Right ventricle myocardium inferior (tissue), 1 donor: ENCODE data around the gene PKP4. TPM values are rescaled to one million over a fixed set of nuclear protein-coding genes. Genes with fewer than 3 reads are reported as not detected.

Experiments used
- ATAC-seq: fragments of 200-7000 bp; cut with Tn5 transposase; one replicate; pipeline ENCODE4 v1.9.1; 2020; ENCODE audit warnings: mild to moderate bottlenecking, moderate library complexity
- DNase-seq: peaks from one replicate; pipeline ENCODE4 v3.0.0; 2021; ENCODE audit errors: missing footprints
- intact Hi-C: fragments of 100-400 bp; cut with DNase I; formaldehyde crosslinking; loops from one replicate; pipeline ENCODE4 v1.11.0; 2022
- total RNA-seq: library from RNA; stranded (reverse); fragmentation: NEBNext Ultra II Directional; extraction: Animal tissue kit (Norgen Biotek cat#: 25700); gene quantifications from one replicate; pipeline ENCODE4 v1.2.1, GENCODE V29; 2021
- donor health status: DM: no; HTN: yes; CAD: no; lungs with severe emphysema.

PKP4 gene
- total RNA-seq, 1 donor from 2014 or later, result 47.9 TPM

GRCh38 chr2:158510887-158511286 lies 54.1 kb downstream of the PKP4 start:
- intact Hi-C loops, result no loop called here
- no peak for ATAC-seq
- DNase-seq, result no peak

GRCh38 chr2:158511706-158512105 lies 55.0 kb downstream of the PKP4 start:
- DNase-seq (no peak), ATAC-seq (no peak)
- intact Hi-C loops, result no loop called here

DNA sequence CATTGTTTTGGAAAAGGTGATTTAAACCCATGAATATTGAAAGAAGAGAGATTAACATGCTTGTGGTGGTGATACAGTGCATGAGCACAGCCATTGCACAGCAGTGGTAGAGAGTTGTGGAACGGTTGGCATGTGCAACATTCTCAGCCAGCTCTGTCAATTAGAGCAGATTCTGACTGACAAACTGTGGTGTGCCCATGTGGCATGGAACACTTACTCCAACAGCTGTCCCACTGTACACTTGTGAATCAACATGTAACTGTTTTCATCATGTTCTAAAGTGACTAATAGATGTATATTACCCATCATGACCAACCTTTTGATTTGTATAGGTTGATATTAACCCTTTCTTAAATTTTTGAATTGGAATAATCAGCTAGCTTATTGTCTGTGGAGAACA lies 55.6 kb downstream of the PKP4 start:
- no peak for DNase-seq
- intact Hi-C loops, result no loop called here
- ATAC-seq, result no peak

DNA sequence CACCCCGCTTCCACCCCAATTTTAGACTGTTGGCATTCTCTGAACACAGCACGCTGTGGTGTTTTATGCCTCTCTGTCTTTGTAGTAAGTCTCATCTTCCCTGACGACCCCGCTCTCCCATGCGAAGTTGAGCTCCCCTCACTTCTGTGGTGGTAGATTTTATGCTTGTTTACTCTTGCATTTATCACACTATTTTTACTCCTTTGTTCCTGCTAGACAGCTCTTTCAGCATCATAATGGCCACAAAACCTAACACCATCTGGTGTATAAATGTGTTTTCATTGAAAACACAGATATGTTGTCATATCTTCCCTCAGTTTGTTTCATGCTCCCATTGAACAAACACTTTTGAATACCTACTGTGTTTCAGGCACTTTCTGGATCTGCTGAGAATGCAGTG lies 57.1 kb downstream of the PKP4 start:
- ATAC-seq (no peak), DNase-seq (no peak)
- intact Hi-C loops, result no loop called here

GRCh38 chr2:158518084-158518483 lies 61.3 kb downstream of the PKP4 start:
- intact Hi-C loops, result no loop called here
- ATAC-seq (peak; percentile 85), DNase-seq (no peak)

DNA sequence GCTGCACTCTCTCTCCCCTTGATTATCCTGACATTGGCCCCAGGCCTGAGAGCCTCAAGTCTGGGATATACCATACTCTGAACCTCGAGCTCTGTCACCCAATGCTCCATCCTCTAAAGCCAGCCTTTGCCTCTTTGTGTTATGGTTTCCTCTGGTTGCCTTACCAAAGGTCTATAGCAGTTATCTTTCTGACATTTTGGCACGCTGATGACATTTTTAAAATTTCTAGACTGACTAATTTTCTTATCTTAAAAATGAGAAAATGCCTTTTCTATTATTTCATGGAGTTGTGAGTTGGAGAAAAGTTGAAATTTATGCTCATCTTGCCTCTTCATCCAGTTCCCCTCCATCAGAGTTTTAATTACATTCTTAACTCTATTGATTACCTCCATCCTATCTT lies 62.7 kb downstream of the PKP4 start:
- ATAC-seq (no peak), DNase-seq (no peak)

DNA sequence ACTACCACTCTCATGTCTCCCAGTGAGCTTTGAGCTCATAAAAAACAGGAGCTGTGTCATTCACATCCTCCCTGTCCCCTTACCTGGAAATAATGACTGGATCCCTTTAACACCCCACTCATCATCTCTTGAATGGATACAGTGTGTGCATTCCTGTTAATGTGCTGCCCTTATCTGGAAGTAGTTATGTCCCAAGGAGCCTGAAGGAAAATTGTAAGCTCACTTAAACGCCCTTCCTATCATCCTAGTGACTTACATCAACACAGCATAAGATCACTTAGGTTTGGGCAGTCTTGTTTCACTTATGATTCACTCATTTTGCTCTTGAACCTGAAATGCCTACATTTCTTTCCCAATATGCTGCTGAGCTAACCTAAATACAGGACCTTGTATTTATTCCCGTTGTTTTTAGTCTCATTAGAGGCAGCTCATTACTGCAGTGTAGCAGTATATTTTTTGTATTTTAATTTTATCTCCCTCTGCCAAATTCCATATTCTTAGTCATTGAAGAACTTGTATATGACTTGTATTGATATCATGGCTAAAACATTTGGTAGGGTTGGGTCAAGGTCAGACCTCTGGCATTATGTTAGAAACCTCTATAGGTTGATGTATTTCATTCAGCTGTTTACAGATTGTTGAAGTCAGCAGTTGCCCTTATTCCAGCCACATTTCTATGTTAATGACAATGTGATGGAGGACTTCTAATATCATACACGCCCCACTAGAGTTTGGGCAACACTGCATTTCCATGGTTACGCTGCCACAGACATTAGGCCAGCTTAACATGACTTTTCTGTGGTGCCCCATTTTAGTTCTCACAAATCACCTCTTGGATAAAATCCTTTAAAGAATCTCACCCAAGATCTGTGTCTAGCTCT lies 72.9 kb downstream of the PKP4 start:
- intact Hi-C loops, result no loop called here
- peak; percentile 28 for ATAC-seq

More for the DNA sequence above, 62.7 kb downstream of the PKP4 start:
- intact Hi-C loops, result no loop called here

GRCh38 chr2:158530829-158531228 lies 74.1 kb downstream of the PKP4 start:
- intact Hi-C loops, result no loop called here

More for the DNA sequence above, 72.9 kb downstream of the PKP4 start:
- DNase-seq, result no peak

GRCh38 chr2:158533009-158533408 lies 76.3 kb downstream of the PKP4 start:
- intact Hi-C loops, result no loop called here
- DNase-seq, result no peak
- no peak for ATAC-seq

More at GRCh38 chr2:158530829-158531228, 74.1 kb downstream of the PKP4 start:
- no peak for DNase-seq
- no peak for ATAC-seq

GRCh38 chr2:158539176-158540005 lies 82.6 kb downstream of the PKP4 start:
- intact Hi-C loops, result loop anchor here (5.0 kb wide), 1 partner anchor 82 kb away; the partner anchor contains the start of genes CCDC148 and PKP4
- DNase-seq, result no peak
- ATAC-seq, result peak; percentile 37

DNA sequence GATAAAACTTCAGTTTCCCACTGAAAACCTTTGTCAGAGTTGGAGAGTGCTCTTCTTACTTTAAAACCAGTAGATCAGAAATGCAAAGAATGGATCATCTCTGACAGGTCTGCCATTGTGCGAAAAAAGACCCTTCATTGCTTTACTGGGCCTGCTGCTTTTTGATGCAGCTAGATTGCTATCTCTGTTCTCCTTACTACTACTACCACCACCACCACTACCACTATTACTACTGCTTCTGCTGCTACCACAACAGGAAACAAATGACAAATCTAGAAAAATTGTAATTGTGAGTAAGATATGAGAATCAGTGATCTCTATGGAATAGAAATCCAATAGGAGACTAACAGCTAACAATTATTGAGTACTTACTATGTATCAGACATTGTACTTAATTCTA lies 85.8 kb downstream of the PKP4 start:
- intact Hi-C loops, result no loop called here

GRCh38 chr2:158543957-158544356 lies 87.2 kb downstream of the PKP4 start:
- intact Hi-C loops, result no loop called here
- no peak for ATAC-seq
- no peak for DNase-seq

More for the DNA sequence above, 85.8 kb downstream of the PKP4 start:
- DNase-seq (no peak), ATAC-seq (no peak)

GRCh38 chr2:158544998-158545397 lies 88.2 kb downstream of the PKP4 start:
- DNase-seq (no peak), ATAC-seq (no peak)
- intact Hi-C loops, result no loop called here

DNA sequence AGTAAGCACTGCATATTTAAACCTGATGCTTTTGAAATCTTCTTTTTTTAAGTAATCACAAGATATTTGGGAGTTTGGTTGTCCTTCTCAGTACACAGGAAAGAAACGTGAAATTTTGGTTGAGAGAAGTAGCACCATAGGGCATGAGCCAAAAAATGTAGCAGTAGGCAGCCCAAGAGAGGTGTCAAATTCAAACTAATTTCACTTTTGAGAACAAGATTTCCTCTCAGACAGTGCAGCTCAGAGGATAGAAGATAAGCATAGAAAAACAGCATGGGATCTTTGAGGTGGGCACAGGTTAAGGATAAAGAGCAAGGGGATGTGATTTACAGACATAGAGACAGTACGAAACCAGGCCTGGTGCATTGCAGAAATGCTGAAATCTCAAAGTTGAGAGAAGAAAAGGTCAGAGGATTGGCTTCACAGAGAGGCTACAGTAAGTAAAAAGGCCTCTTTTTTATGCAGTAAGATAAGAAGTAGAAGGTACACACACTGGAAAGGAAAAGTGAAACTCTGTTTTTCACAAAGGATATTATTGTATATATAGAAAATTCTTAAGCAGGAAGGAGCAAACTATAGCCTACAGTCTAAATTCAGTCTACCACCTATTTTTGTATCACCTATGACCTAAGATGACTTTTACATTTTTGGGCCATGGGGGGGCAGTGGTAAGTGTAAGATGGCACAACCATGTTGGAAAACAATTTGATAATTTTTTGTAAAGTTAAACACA lies 89.8 kb downstream of the PKP4 start:
- ATAC-seq (no peak), DNase-seq (no peak)
- intact Hi-C loops, result no loop called here

GRCh38 chr2:158553257-158553656 lies 96.5 kb downstream of the PKP4 start:
- ATAC-seq (no peak), DNase-seq (no peak)
- intact Hi-C loops, result no loop called here

- ATAC-seq (no peak), DNase-seq (no peak)
- intact Hi-C loops, result no loop called here
These were observed 98.2 kb downstream of the PKP4 start for GRCh38 chr2:158554996-158555395.

- ATAC-seq, result no peak
- intact Hi-C loops, result no loop called here
- DNase-seq, result no peak
These were observed 99.4 kb downstream of the PKP4 start for GRCh38 chr2:158556124-158556523.

GRCh38 chr2:158557752-158558151 lies 101.0 kb downstream of the PKP4 start:
- intact Hi-C loops, result no loop called here
- no peak for ATAC-seq

GRCh38 chr2:158559252-158559651 lies 102.5 kb downstream of the PKP4 start:
- intact Hi-C loops, result no loop called here
- no peak for DNase-seq
- no peak for ATAC-seq

More at GRCh38 chr2:158557752-158558151, 101.0 kb downstream of the PKP4 start:
- DNase-seq, result no peak
